ENCODE results near the gene FAM107B.
A peak's percentile ranks its signal among the peaks of the same experiment; 100 is the strongest.

The FAM107B gene

GRCh38 chr10:14476641-14477407, 297.9 kb downstream of the FAM107B start:
- no peaks in the 10 kb centered on the region for H3K4me1 ChIP-seq (ENCODE audit: control insufficient read depth, insufficient read depth, low read length)
- H3K36me3 ChIP-seq (ENCODE audit: control insufficient read depth in 2 of 2, insufficient read depth in 1 of 2, low read length in 2 of 2) = no peaks in the 10 kb centered on the region
- H3K9me3 ChIP-seq (ENCODE audit: control insufficient read depth, insufficient read depth, low read depth, low read length) = no peaks in the 10 kb centered on the region
- no peak overlapping the region for H3K4me3 ChIP-seq (ENCODE audit: low read depth, low read length)
- 0 out of 2 replicates have a peak, but pooled peaks have one; percentile 17 for TF ChIP-seq GLIS1 (tag by site-specific recombination; IDR thresholded peaks at IDR 0.05)
- TF ChIP-seq ATF2 (tag by site-specific recombination; IDR thresholded peaks at IDR 0.05; ENCODE audit: low read depth) = peak; percentile 69
- peak; percentile 61 for TF ChIP-seq ZNF629 (tag by site-specific recombination; IDR thresholded peaks at IDR 0.05)
- peak; percentile 58 for TF ChIP-seq ZNF335 (tag by site-specific recombination; conservative IDR thresholded peaks at IDR 0.05)
- peak; percentile 49; the same call in 1 of the 2 replicates for TF ChIP-seq ZNF660 (tag by site-specific recombination; IDR thresholded peaks at IDR 0.05)
- TF ChIP-seq ZBTB21 (tag by site-specific recombination; IDR thresholded peaks at IDR 0.05) = peak; percentile 86
- TF ChIP-seq PRDM1 (tag by site-specific recombination; IDR thresholded peaks at IDR 0.05) = no peak
- no peak for TF ChIP-seq ZNF266 (tag by site-specific recombination; IDR thresholded peaks at IDR 0.05; ENCODE audit: low read depth)
- TF ChIP-seq HIC1 (tag by site-specific recombination; IDR thresholded peaks at IDR 0.05) = no peak
- CTCF ChIA-PET = interaction anchor here (0.5 to 7.2 kb wide), 12 partner anchors 11 to 690 kb away, joined by 3 to 115 read pairs (median 4); no protein-coding TSS in a partner anchor
- POLR2A ChIA-PET = interaction anchor here (1.5 kb wide), 1 partner anchor 80 kb away, joined by 5 read pairs; no protein-coding TSS in a partner anchor
- no peak overlapping the region for H3K27ac ChIP-seq (ENCODE audit: extremely low read depth, low read depth, low read length)

GRCh38 chr10:14476006-14476405, 298.7 kb downstream of the FAM107B start:
- H3K27ac ChIP-seq (ENCODE audit: extremely low read depth, low read depth, low read length) = no peak overlapping the region
- CTCF ChIA-PET = interaction anchor here (1.3 to 7.2 kb wide), 2 partner anchors 278 to 290 kb away, joined by 6 to 115 read pairs; no protein-coding TSS in a partner anchor

More at GRCh38 chr10:14476006-14476405, 298.7 kb downstream of the FAM107B start:
- H3K4me3 ChIP-seq (ENCODE audit: low read depth, low read length) = no peak overlapping the region
- no peaks in the 10 kb centered on the region for H3K9me3 ChIP-seq (ENCODE audit: control insufficient read depth, insufficient read depth, low read depth, low read length)
- no peaks in the 10 kb centered on the region for H3K36me3 ChIP-seq (ENCODE audit: control insufficient read depth in 2 of 2, insufficient read depth in 1 of 2, low read length in 2 of 2)
- POLR2A ChIA-PET = no interaction called here
- H3K4me1 ChIP-seq (ENCODE audit: control insufficient read depth, insufficient read depth, low read length) = no peaks in the 10 kb centered on the region
- no peak for TF ChIP-seq ZNF623 (tag by site-specific recombination; IDR thresholded peaks at IDR 0.05)
- no peak for TF ChIP-seq SP7 (tag by site-specific recombination; IDR thresholded peaks at IDR 0.05)
- TF ChIP-seq ZNF626 (tag by site-specific recombination; IDR thresholded peaks at IDR 0.05) = no peak
- TF ChIP-seq HOXD13 (CRISPR knock-in tag; IDR thresholded peaks at IDR 0.05; ENCODE audit: borderline replicate concordance) = no peak
- TF ChIP-seq ZSCAN5A (tag by site-specific recombination; IDR thresholded peaks at IDR 0.05) = no peak
- TF ChIP-seq ZNF211 (tag by site-specific recombination; IDR thresholded peaks at IDR 0.05; ENCODE audit: low read depth) = no peak
- no peak for TF ChIP-seq BCL11A (tag by site-specific recombination; IDR thresholded peaks at IDR 0.05; ENCODE audit: low read depth)
- TF ChIP-seq ZNF514 (tag by site-specific recombination; IDR thresholded peaks at IDR 0.05) = no peak
- no peak for TF ChIP-seq ZEB2 (tag by site-specific recombination; IDR thresholded peaks at IDR 0.05)
- no peak for TF ChIP-seq ZBTB48 (tag by site-specific recombination; IDR thresholded peaks at IDR 0.05)
- no peak for TF ChIP-seq ZNF488 (tag by site-specific recombination; IDR thresholded peaks at IDR 0.05)
- TF ChIP-seq ZNF423 (tag by site-specific recombination; IDR thresholded peaks at IDR 0.05) = no peak
- TF ChIP-seq ZNF529 (tag by site-specific recombination; IDR thresholded peaks at IDR 0.05; ENCODE audit: insufficient replicate concordance) = no peak
- no peak for TF ChIP-seq ZNF121 (tag by site-specific recombination; IDR thresholded peaks at IDR 0.05)

Data from HEK293 (cell line).